K562 (cell line): ENCODE results near the gene HMGN1. TPM values are rescaled to one million over a fixed set of nuclear protein-coding genes. Genes with fewer than 3 reads are reported as not detected.

Experiments used
- ZBTB40 ChIP-seq, 2 experiments: fragments of 450-650 bp in 1 of 2; sonication (generic) in 1 of 2; formaldehyde crosslinking in 1 of 2; IDR thresholded peaks; 2 replicates each; pipeline versions ENCODE4 v1.7.1 to v1.9.0; 2016 to 2022; ENCODE audit warnings: inconsistent platforms in 1 of 2, mild to moderate bottlenecking in 1 of 2, missing genetic modification reagents in 1 of 2
- polyA plus RNA-seq, 8 experiments: library from polyadenylated mRNA; depleted of rRNA in 4 of 8; stranded (reverse) in 5 of 8; unstranded in 3 of 8; fragments of >200 nt; fragmentation: Nextera tagmentation in 2 of 8; fragmentation: Illumina TruSeq in 1 of 8; extraction: Ambion mirVana in 2 of 8; extraction: Trizol in 1 of 8; gene quantifications; 2 replicates each; pipeline versions ENCODE4 v1.2.1 to v1.2.3, GENCODE V29; 2011 to 2014; ENCODE audit warnings: inconsistent platforms in 1 of 8, missing spikeins in 1 of 8
- total RNA-seq, 7 experiments: library from RNA; depleted of rRNA in 6 of 7; stranded (reverse); fragments of >200 nt in 6 of 7; fragmentation: Illumina TruSeq in 2 of 7; extraction: Trizol in 2 of 7; gene quantifications; 2 replicates each; pipeline versions ENCODE4 v1.2.1 to v1.2.3, GENCODE V29; 2011 to 2021; ENCODE audit warnings: low replicate concordance in 1 of 7

The HMGN1 gene
- total and polyA plus RNA-seq, 9 of the 15 experiments (the other 6 are each of a cell fraction or from before 2014, with no cell fraction given), result 124 to 626 (median 498) TPM

- TF ChIP-seq ZBTB40 (IDR thresholded peaks at IDR 0.05) (peak; percentile 20; the same call in 1 of the 2 replicates), ZBTB40 (CRISPR knock-in tag; IDR thresholded peaks at IDR 0.05) (no peak)
These were observed 1.4 kb downstream of the HMGN1 start (continued) for GRCh38 chr21:39347537-39347936.
